Fibroblast of lung (primary cell): ENCODE measurements around the gene PLXNA4. TPM values are rescaled to one million over a fixed set of nuclear protein-coding genes. Genes with fewer than 3 reads are reported as not detected.

ENCODE experiments used
- DNase-seq, 2 donors: peaks; one replicate each; pipeline versions ENCODE4 v3.0.0 to v3.0.0-alpha.2; 2010; ENCODE audit warnings: low read depth in 2 of 2
- H2AFZ ChIP-seq: 2 replicates; pipeline ENCODE4 v1.5.1; 2012; ENCODE audit warnings: low read length, control low read depth, inconsistent platforms
- H3K27ac ChIP-seq: 2 replicates; pipeline ENCODE4 v1.5.1; 2011; ENCODE audit warnings: low read length, control low read depth; ENCODE audit not compliant: insufficient read depth
- H3K27me3 ChIP-seq: 2 replicates; pipeline ENCODE4 v1.5.1; 2011; ENCODE audit warnings: mild to moderate bottlenecking, low read length; ENCODE audit not compliant: control insufficient read depth, insufficient read depth
- H3K36me3 ChIP-seq: 2 replicates; pipeline ENCODE4 v1.5.1; 2011; ENCODE audit warnings: low read length; ENCODE audit not compliant: control insufficient read depth, insufficient read depth
- H3K4me1 ChIP-seq: 2 replicates; pipeline ENCODE4 v1.5.1; 2011; ENCODE audit warnings: low read length; ENCODE audit not compliant: control insufficient read depth, insufficient read depth; ENCODE audit errors: extremely low read depth
- H3K4me2 ChIP-seq: 2 replicates; pipeline ENCODE4 v1.5.1; 2011; ENCODE audit warnings: low read length, control low read depth; ENCODE audit not compliant: insufficient read depth; ENCODE audit errors: extremely low read depth
- H3K4me3 ChIP-seq, 4 experiments: fragments of 200-600 bp in 1 of 4; sonication (generic) in 1 of 4; replicated peaks in 1 of 4; 2 replicates each; pipeline ENCODE4 v1.5.1; 2011 to 2016; ENCODE audit warnings: low read length in 4 of 4, low read depth in 3 of 4, mild to moderate bottlenecking in 3 of 4, control low read depth in 2 of 4, inconsistent platforms in 1 of 4, mixed read lengths in 1 of 4; ENCODE audit not compliant: insufficient read depth in 1 of 4; ENCODE audit errors: control extremely low read depth in 1 of 4
- H3K79me2 ChIP-seq: 2 replicates; pipeline ENCODE4 v1.5.1; 2012; ENCODE audit warnings: mild to moderate bottlenecking, low read length, inconsistent platforms; ENCODE audit not compliant: control insufficient read depth, insufficient read depth
- H3K9ac ChIP-seq: 2 replicates; pipeline ENCODE4 v1.5.1; 2011; ENCODE audit warnings: mild to moderate bottlenecking, low read length, control low read depth; ENCODE audit not compliant: insufficient read depth
- H3K9me3 ChIP-seq: 2 replicates; pipeline ENCODE4 v1.5.1; 2012; ENCODE audit warnings: low read depth, low read length; ENCODE audit not compliant: control insufficient read depth, insufficient read depth
- H4K20me1 ChIP-seq: 2 replicates; pipeline ENCODE4 v1.5.1; 2011; ENCODE audit warnings: low read length; ENCODE audit not compliant: control insufficient read depth, insufficient read depth; ENCODE audit errors: extremely low read depth
- CTCF ChIP-seq, 2 donors: IDR thresholded peaks in 1 of 2; conservative IDR thresholded peaks in 1 of 2; 1 replicate in 1 of 2; 2 replicates in 1 of 2; pipeline ENCODE4 v1.5.1; 2011 to 2012; ENCODE audit warnings: low read length in 2 of 2, control low read depth in 1 of 2, inconsistent platforms in 1 of 2, low read depth in 1 of 2, mild to moderate bottlenecking in 1 of 2
- EZH2 ChIP-seq: IDR thresholded peaks from 2 replicates; pipeline ENCODE4 v1.5.1; 2012; ENCODE audit warnings: low read length, control low read depth, mild to moderate bottlenecking; ENCODE audit errors: missing control alignments
- polyA plus RNA-seq, 2 donors: library from polyadenylated mRNA; depleted of rRNA in 1 of 2; stranded (reverse) in 1 of 2; unstranded in 1 of 2; fragments of >200 nt; gene quantifications; 2 replicates each; pipeline ENCODE4 v1.2.1, GENCODE V29; 2011 to 2012; ENCODE audit warnings: missing spikeins in 1 of 2
- total RNA-seq: library from RNA; depleted of rRNA; stranded (reverse); fragments of >200 nt; gene quantifications from 2 replicates; pipeline ENCODE4 v1.2.1, GENCODE V29; 2014

PLXNA4 gene
- total and polyA plus RNA-seq, 2 donors (not counting 1 experiment from before 2014, with no cell fraction given), result 1.2 to 1.5 TPM

- Histone ChIP-seq H3K36me3 (no peaks in the 10 kb centered on the region), H3K27me3 (no peaks in the 10 kb centered on the region), H4K20me1 (no peaks in the 10 kb centered on the region), H3K79me2 (no peaks in the 10 kb centered on the region), H3K4me1 (no peaks in the 10 kb centered on the region), H3K4me3 (no peak overlapping the region), H3K4me2 (no peak overlapping the region), H3K27ac (no peak overlapping the region), H3K9me3 (no peaks in the 10 kb centered on the region), H3K9ac (no peak overlapping the region), H2AFZ (no peak overlapping the region)
- TF ChIP-seq EZH2 (no peak), CTCF (conservative IDR thresholded peaks at IDR 0.05 in 1 of 2, IDR thresholded peaks at IDR 0.05 in 1 of 2; ENCODE audit: low read depth in 1 of 2, low read length in 2 of 2) (no peak)
- DNase-seq, result no peak
These were observed 253.3 kb downstream of the PLXNA4 start for GRCh38 chr7:132322970-132323369.

- Histone ChIP-seq H3K4me2 (no peak overlapping the region), H3K9ac (no peak overlapping the region), H3K9me3 (no peaks in the 10 kb centered on the region), H3K27ac (no peak overlapping the region), H2AFZ (no peak overlapping the region), H3K79me2 (no peaks in the 10 kb centered on the region), H3K36me3 (no peaks in the 10 kb centered on the region), H3K4me3 (no peak overlapping the region), H3K27me3 (no peaks in the 10 kb centered on the region), H3K4me1 (no peaks in the 10 kb centered on the region), H4K20me1 (no peaks in the 10 kb centered on the region)
- TF ChIP-seq EZH2 (no peak), CTCF (conservative IDR thresholded peaks at IDR 0.05 in 1 of 2, IDR thresholded peaks at IDR 0.05 in 1 of 2; ENCODE audit: low read depth in 1 of 2, low read length in 2 of 2) (no peak)
- DNase-seq, result no peak
These were observed 254.9 kb downstream of the PLXNA4 start for GRCh38 chr7:132321387-132321786.

DNA sequence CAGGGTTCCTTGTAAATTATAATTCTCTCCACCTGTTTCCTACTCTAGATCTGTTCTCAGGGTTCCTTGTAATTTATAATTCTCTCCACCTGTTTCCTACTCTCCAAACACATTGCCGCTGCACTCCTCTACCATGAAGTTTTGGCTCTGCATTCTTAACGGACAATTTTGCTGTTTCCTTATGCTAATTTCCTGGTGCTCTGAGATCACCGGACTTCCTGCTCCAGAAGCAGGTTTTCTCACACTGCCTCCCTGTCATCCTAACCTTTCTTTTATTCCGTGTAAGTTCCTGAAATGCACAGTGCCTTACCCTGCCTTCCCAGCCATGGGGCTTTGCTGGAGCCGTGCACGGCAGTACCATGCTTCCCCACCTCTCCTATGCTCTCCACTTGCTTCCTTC lies 256.8 kb downstream of the PLXNA4 start:
- Histone ChIP-seq H3K36me3 (no peaks in the 10 kb centered on the region), H3K9me3 (no peaks in the 10 kb centered on the region), H3K27me3 (no peaks in the 10 kb centered on the region), H3K4me1 (no peaks in the 10 kb centered on the region), H3K4me3 (no peak overlapping the region), H3K9ac (no peak overlapping the region), H4K20me1 (no peaks in the 10 kb centered on the region), H3K79me2 (no peaks in the 10 kb centered on the region), H2AFZ (no peak overlapping the region), H3K27ac (no peak overlapping the region), H3K4me2 (no peak overlapping the region)
- TF ChIP-seq CTCF (conservative IDR thresholded peaks at IDR 0.05 in 1 of 2, IDR thresholded peaks at IDR 0.05 in 1 of 2; ENCODE audit: low read depth in 1 of 2, low read length in 2 of 2), result no peak
- TF ChIP-seq EZH2, result no peak
- no peak for DNase-seq
